Stimulated activated naive B cell treated with anti-CD40 and anti-IgM and Interleukin-4, amounts not matched to agents 10 μg/mL and 1 μg/mL and 100 μg/mL, for 72 hours (primary cell): ENCODE data around the gene STRA6.
"Not testable (repeated sequence)": the region's sequence is repeated elsewhere in the genome, so short reads cannot be mapped to it uniquely, and the experiment has no call there.

Experiments used
- ATAC-seq, 2 donors: fragments of 150-1000 bp; cut with Tn5 transposase; replicated peaks; 2 replicates each; pipeline ENCODE4 v1.10.0; 2021; ENCODE audit warnings: moderate library complexity in 1 of 2
- DNase-seq: peaks from one replicate; pipeline ENCODE4 v3.0.0; 2021
- H3K27ac Mint-ChIP-seq: one replicate; pipeline ENCODE4 v1.8.0; 2022; ENCODE audit warnings: mild to moderate bottlenecking, mixed read lengths
- H3K27me3 Mint-ChIP-seq, 2 donors: one replicate each; pipeline ENCODE4 v1.8.0; 2022; ENCODE audit warnings: mixed read lengths in 2 of 2
- H3K36me3 Mint-ChIP-seq, 2 donors: one replicate each; pipeline ENCODE4 v1.8.0; 2022; ENCODE audit warnings: mixed read lengths in 2 of 2, mild to moderate bottlenecking in 1 of 2
- H3K4me1 Mint-ChIP-seq, 2 donors: one replicate each; pipeline ENCODE4 v1.8.0; 2022; ENCODE audit warnings: mixed read lengths in 2 of 2, mild to moderate bottlenecking in 1 of 2
- H3K4me3 Mint-ChIP-seq, 2 donors: one replicate each; pipeline ENCODE4 v1.8.0; 2022; ENCODE audit warnings: mild to moderate bottlenecking in 2 of 2, mixed read lengths in 2 of 2, moderate library complexity in 1 of 2
- H3K9me3 Mint-ChIP-seq, 2 donors: one replicate each; pipeline ENCODE4 v1.8.0; 2022; ENCODE audit warnings: mixed read lengths in 2 of 2, mild to moderate bottlenecking in 1 of 2

The STRA6 gene

DNA sequence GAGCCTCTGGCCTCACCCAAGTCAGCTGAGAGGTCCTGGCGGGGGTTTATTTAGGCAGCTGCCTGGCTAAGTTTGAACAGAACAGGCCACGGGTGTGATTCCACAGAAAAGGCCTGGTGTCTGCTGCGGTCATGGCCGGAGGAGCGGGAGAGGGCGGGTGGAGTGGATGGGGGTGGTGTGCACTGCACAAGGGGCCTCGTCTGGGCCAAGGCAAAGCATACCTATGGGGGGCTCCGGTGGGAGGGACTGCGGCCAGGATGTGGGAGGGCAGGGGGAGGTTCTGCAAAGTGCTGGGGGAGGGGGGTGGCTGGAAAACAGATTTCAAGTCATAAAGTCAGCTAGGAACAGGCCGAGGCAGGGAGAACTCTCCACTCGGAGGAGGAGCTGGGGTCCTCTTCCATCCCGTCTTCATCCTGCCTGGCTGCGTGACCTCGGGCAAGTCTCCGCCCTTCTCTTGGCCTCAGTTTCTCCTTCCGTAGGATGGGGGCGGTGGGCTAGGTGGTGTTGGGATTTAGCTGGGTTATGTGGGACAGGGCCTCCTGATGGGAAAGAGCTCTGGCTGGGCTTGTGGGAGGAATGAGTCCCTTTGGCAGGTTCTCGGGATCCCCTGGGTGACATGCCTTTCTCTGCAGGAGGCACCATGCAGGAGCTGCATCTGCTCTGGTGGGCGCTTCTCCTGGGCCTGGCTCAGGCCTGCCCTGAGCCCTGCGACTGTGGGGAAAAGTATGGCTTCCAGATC, 28.2 kb downstream of the STRA6 start:
- DNase-seq (no peak), ATAC-seq (no peak)
- peaks cover 13 to 17% of the 10 kb centered on the region in 2 donors for H3K27me3 Mint-ChIP-seq
- no peak overlapping the region for H3K4me3 Mint-ChIP-seq
- no peak overlapping the region for H3K27ac Mint-ChIP-seq
- no peaks in the 10 kb centered on the region for H3K9me3 Mint-ChIP-seq
- no peaks in the 10 kb centered on the region for H3K4me1 Mint-ChIP-seq
- no peaks in the 10 kb centered on the region for H3K36me3 Mint-ChIP-seq

DNA sequence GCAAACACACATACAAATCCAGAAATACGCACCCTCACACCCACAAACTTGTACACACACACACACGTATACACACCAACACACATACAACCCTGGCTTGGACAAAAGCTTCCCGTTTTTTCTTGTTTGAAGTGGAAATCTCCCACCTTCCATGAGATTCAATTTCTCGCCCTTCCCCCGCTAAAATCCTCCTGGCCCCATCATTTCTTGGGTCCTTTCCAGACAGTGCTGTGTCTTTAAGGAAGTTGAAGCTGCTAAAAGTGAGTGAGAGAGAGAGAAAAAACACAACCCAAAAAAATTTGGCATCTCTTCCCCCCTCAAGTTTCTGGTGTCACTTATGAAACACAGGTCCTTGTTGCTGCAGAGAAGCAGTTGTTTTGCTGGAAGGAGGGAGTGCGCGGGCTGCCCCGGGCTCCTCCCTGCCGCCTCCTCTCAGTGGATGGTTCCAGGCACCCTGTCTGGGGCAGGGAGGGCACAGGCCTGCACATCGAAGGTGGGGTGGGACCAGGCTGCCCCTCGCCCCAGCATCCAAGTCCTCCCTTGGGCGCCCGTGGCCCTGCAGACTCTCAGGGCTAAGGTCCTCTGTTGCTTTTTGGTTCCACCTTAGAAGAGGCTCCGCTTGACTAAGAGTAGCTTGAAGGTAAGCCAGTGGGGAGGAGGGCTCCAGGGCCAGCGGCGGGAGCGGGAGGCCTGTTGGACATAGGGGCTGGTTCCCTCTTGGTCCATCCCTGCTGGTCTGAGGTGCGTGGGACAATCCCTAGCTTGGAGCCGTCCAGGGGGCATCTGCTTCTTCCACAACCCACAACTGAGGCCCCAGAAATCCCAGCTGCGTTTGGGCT, 29.0 kb downstream of the STRA6 start, which contains the start of gene ISLR:
Gene ISLR, plus strand, starts transcription at position 331 of the 839 bp plus-strand sequence. CDS start 1,149 bp downstream, outside the sequence.
- DNase-seq (no peak), ATAC-seq (no peak)
- Mint-ChIP-seq H3K36me3 (no peaks in the 10 kb centered on the region), H3K27me3 (peaks cover 14 to 19% of the 10 kb centered on the region in 2 donors), H3K9me3 (no peaks in the 10 kb centered on the region), H3K27ac (no peak within 1 kb of the TSS), H3K4me1 (no peaks in the 10 kb centered on the region), H3K4me3 (no peak within 1 kb of the TSS)

DNA sequence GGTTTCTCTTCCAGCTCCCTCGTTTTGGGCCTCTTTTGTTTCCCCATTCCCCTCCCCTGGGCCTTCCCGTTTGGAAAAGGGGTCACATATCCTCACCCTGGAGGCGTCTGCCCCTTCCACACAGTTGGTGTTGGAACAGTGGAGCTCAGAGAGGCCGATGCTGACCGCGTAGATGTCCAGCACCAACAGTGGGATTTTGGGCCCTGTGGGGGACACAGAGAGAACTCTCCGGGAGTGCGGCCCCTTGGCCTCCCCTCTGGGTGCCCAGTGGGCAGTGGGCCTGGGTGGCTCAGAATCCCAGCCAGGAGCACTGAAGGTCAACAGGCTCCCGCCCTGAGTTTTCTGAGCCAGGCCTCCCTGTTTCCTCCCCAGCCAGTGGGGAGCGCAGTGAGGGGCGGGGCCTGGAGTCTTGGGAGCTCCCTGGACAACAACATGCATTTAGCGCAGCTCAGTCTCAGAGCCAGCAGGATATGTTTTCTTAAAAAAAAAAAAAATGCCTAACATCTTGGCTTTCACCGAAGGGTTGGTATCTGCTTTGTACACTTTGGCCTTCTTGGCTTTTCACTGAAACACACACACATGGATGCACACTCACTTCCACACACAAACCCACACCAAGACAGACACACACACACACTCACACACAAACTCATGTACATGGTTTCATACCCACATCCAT, 29.7 kb downstream of the STRA6 start:
- H3K27ac Mint-ChIP-seq = no peak overlapping the region
- H3K27me3 Mint-ChIP-seq = peaks cover 16 to 23% of the 10 kb centered on the region in 2 donors
- DNase-seq (no peak), ATAC-seq (no peak)
- H3K4me1 Mint-ChIP-seq = no peaks in the 10 kb centered on the region
- H3K4me3 Mint-ChIP-seq = no peak overlapping the region
- no peaks in the 10 kb centered on the region for H3K9me3 Mint-ChIP-seq
- no peaks in the 10 kb centered on the region for H3K36me3 Mint-ChIP-seq

GRCh38 chr15:74171965-74172541, 30.5 kb downstream of the STRA6 start:
- no peak for ATAC-seq
- H3K27ac Mint-ChIP-seq = no peak overlapping the region
- H3K9me3 Mint-ChIP-seq = no peaks in the 10 kb centered on the region
- no peaks in the 10 kb centered on the region for H3K36me3 Mint-ChIP-seq
- peaks cover 17 to 23% of the 10 kb centered on the region in 2 donors for H3K27me3 Mint-ChIP-seq
- no peak for DNase-seq
- no peak overlapping the region for H3K4me3 Mint-ChIP-seq
- H3K4me1 Mint-ChIP-seq = no peaks in the 10 kb centered on the region

DNA sequence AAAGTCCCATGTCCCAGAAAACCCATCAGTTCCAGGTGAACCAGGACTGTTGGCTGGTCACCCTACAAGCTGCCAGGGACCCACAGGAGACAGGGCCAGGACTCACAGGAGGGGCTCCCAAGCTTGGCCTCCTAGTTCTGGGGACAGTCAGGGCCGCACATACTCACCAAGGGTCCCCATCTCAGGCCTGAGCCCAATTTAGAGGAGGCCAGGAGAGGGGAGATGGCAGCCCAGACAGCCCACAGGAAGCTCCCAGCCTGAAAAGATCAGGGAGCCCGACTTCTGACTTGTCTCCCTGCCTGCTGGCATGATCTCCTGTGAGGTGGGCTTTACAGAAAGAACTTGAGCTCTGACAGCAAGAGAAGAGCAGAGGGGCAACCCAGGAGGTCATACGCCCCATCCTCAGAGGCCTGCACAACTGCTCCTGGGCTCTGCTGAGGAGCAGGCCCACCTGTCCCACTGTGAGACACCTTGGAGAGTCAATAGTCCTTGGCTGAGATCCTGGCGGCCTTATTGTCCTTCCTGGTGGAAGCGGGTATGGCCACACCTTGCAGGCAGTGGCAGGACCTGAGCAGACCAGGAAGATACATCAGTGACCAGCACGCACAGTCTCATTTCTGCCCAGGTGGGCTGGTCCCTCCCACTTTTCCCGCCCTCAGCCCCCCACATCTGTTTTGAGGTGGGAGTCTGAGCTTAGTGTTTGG, 31.6 kb downstream of the STRA6 start:
- DNase-seq (no peak), ATAC-seq (no peak)
- Mint-ChIP-seq H3K9me3 (no peaks in the 10 kb centered on the region), H3K27ac (no peak overlapping the region), H3K4me1 (no peaks in the 10 kb centered on the region), H3K4me3 (no peak overlapping the region), H3K27me3 (peaks cover 17 to 20% of the 10 kb centered on the region in 2 donors), H3K36me3 (no peaks in the 10 kb centered on the region)

- Mint-ChIP-seq H3K9me3 (no peaks in the 10 kb centered on the region), H3K4me1 (no peaks in the 10 kb centered on the region), H3K4me3 (no peak overlapping the region), H3K27ac (no peak overlapping the region), H3K36me3 (no peaks in the 10 kb centered on the region), H3K27me3 (peaks cover 17 to 20% of the 10 kb centered on the region in 2 donors)
- DNase-seq (no peak), ATAC-seq (no peak)
These were observed 32.3 kb downstream of the STRA6 start for GRCh38 chr15:74170071-74170844.

GRCh38 chr15:74168711-74169126, 33.9 kb downstream of the STRA6 start:
- Mint-ChIP-seq H3K4me1 (no peaks in the 10 kb centered on the region), H3K27ac (no peak overlapping the region), H3K27me3 (peaks cover 24 to 26% of the 10 kb centered on the region in 2 donors), H3K36me3 (no peaks in the 10 kb centered on the region), H3K9me3 (peaks cover 0 to 2% of the 10 kb centered on the region in 2 donors), H3K4me3 (no peak overlapping the region)
- ATAC-seq (no peak), DNase-seq (no peak)

DNA sequence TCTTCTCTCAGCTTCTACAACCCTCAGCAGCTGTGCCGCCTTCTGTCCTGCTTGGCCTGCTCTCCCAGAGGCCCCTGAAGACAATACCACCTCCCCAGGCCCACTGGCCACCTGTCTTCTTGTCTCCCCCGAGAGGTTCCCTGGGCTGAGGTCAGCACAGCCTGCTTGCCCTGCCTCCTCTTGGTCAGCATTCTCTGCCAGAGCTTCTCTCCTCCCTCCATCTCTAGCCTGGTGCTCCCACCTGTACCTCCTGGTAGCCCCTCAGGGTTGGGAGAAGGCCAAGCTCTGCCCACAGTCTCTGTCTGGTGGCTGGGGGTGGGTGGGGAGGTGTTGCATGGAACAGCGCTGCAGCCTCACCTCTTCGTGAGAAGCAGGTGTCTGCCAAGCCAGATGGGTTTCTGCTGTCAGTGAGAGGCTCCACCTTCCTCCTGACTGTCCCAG, 34.7 kb downstream of the STRA6 start:
- H3K27me3 Mint-ChIP-seq = peaks cover 32 to 34% of the 10 kb centered on the region in 2 donors
- H3K4me3 Mint-ChIP-seq = no peak overlapping the region
- ATAC-seq (no peak), DNase-seq (no peak)
- H3K36me3 Mint-ChIP-seq = no peaks in the 10 kb centered on the region
- no peaks in the 10 kb centered on the region for H3K4me1 Mint-ChIP-seq
- H3K9me3 Mint-ChIP-seq = peaks cover 0 to 2% of the 10 kb centered on the region in 2 donors
- no peak overlapping the region for H3K27ac Mint-ChIP-seq

DNA sequence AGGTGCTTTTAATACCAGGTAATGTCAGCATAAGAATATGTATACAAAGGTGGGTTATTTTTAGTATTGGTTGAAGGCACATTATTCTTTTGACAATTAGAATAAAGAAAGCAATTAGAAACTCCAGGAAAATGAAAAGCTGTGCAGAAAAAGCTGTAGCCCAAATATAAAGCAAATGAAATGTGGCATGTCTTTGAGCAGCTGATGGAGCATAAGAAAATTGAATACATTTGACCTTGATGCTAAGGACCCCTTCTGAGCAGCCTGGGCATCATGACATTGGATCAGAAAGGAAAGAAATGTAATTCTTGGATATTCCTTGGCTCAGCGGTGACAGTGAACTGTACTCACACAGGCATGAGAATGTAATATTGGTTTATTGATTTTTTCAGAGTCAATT, 37.1 kb downstream of the STRA6 start:
- Mint-ChIP-seq H3K4me3 (no peak overlapping the region), H3K4me1 (no peaks in the 10 kb centered on the region), H3K9me3 (peaks cover 0 to 2% of the 10 kb centered on the region in 2 donors), H3K27me3 (peaks cover 41 to 42% of the 10 kb centered on the region in 2 donors), H3K36me3 (no peaks in the 10 kb centered on the region), H3K27ac (no peak overlapping the region)
- DNase-seq (no peak), ATAC-seq (no peak)

- not testable (repeated sequence) for H3K36me3 Mint-ChIP-seq, H3K27ac Mint-ChIP-seq, H3K9me3 Mint-ChIP-seq, H3K4me3 Mint-ChIP-seq, DNase-seq, ATAC-seq, H3K4me1 Mint-ChIP-seq
- H3K27me3 Mint-ChIP-seq = peaks cover 33 to 41% of the 10 kb centered on the region in 2 donors
These were observed 40.4 kb downstream of the STRA6 start for GRCh38 chr15:74162195-74162536.

DNA sequence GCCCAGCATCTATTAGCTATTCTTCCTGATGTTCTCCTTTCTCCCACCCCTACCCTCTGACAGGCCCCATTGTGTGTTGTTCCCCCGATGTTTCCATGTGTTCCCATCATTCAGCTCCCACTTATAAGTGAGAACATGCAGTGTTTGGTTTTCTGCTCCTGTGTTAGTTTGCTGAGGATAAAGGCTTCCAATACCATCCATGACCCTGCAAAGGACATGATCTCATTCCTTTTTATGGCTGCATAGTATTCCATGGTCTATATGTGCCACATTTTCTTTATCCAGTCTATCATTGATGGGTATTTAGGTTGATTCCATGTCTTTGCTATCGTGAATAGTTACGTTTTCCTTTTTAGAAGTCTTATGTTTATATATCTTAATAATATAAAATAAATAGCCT, 42.2 kb downstream of the STRA6 start:
- not testable (repeated sequence) for DNase-seq, H3K9me3 Mint-ChIP-seq, H3K4me3 Mint-ChIP-seq, ATAC-seq, H3K27ac Mint-ChIP-seq, H3K36me3 Mint-ChIP-seq, H3K4me1 Mint-ChIP-seq
- peaks cover 38 to 41% of the 10 kb centered on the region in 2 donors for H3K27me3 Mint-ChIP-seq

GRCh38 chr15:74159773-74160172, 42.8 kb downstream of the STRA6 start:
- Mint-ChIP-seq H3K4me3 (no peak overlapping the region), H3K4me1 (peaks cover 5 to 6% of the 10 kb centered on the region in 2 donors), H3K27ac (no peak overlapping the region), H3K36me3 (no peaks in the 10 kb centered on the region), H3K9me3 (peaks cover 0 to 2% of the 10 kb centered on the region in 2 donors), H3K27me3 (peaks cover 42 to 46% of the 10 kb centered on the region in 2 donors)
- no peak for ATAC-seq
- DNase-seq = no peak
